EL (cell line): ENCODE data around the gene PPP1R2C.

ENCODE experiments used
- DNase-seq: peaks from one replicate; pipeline ENCODE4 v3.0.0-alpha.2; 2016

The PPP1R2C gene

DNA sequence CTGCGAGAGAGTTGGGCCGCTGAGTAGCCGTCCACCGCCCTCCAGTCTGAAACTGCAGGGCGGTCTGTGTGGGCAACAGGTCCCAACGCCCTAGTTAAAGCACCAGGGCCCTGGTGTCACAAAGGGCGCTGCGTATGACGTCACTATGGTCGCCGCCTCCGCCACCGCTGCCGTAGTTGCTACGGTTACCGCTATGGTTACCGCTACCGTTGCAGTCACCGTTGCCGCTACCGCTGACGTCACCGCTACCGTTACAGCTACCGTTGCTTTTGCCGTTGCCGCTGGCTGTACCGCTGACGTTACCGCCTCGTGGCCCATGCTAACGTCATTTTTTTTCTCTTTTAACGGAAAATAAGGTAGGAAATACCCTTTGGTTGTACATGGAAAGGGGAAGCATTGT, at the start of gene PPP1R2C:
Gene PPP1R2C, minus strand, starts transcription at position 68 of the 400 bp plus-strand sequence. CDS start 84 bp downstream, outside the sequence.
- no peak for DNase-seq

DNA sequence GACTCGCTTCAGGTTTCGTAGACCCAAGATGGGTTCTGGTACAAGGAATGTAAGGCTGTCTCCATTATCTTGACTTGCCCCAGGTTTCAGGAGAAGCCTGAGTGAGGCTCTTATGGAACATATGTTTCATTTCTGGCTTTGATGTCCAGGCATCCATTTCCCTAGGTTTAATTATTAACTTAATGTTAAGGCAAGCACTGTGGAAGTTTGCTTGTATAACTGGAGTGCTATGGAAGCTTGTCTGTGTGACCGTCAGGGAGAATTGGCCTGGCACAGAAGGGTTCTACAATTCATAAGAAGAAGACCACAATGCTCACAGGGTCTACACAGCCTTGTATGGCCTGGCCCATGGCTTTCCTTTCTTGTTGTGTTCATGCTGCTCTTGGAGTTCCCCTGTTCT, 47.2 kb upstream of the PPP1R2C start:
- DNase-seq, result no peak

DNA sequence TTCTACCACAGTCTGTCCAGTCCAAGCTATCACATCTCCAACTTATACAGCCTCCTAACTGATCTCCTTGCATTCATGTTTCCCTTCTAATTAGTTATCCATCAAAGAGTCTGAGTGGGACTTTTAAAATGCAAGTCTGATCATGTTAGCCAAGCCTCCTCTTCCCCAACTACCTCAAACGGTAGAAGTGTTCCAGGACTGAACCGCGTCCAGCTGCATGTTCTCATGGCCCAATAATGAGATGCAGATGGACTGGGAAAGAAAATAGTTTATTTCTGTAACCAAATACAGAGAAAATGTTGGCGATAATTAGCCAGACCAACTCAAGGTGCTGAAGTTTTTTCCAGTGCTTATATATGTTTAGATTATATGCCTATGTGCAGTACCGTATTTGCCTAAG, 46.6 kb upstream of the PPP1R2C start:
- DNase-seq, result no peak

DNA sequence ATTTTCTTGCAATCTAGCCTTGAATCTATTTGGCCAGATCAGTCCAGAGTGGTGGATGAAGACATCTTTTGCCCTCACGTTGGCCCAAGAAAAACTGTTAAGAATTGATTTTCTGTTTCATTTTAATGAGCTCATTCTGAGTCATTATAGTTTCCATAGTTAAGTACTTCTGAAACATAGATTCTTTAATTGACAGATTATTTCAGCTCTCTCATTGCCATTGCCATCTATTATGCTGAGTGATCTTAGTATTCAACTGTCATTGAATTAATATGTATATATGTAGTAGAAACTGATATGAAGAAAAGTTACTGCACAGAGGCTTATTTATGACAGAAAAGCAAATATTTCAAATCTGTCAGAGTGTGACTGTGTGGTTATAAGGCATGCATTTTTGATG, 45.5 kb upstream of the PPP1R2C start:
- DNase-seq, result no peak

DNA sequence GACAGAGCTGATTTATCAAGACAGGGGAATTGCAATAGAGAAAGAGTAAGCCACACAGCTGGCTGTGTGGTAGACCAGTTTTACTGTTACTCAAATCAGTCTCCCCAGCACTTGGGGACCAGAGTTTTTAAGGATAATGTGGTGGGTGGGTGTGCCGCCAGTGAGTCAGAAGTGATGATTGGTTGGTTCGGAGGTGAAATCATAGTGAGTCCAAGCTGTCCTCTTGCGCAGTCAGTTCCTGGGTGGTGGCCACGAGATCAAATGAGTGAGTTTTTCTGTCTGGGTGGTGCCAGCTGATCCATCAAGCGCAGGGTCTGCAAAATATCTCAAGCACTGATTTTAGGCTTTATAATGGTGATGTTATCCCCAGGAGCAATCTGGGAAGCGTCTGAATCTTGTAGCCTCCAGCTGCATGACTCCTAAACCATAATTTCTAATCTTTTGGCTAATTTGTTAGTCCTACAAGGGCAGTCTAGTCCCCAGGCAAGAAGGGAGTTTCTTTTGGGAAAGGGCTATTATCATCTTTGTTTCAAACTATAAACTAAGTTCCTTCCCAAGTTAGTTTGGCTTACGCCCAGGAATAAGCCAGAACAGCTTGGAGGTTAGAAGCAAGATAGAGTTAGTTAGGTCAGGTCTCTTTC, 44.0 kb upstream of the PPP1R2C start:
- no peak for DNase-seq

DNA sequence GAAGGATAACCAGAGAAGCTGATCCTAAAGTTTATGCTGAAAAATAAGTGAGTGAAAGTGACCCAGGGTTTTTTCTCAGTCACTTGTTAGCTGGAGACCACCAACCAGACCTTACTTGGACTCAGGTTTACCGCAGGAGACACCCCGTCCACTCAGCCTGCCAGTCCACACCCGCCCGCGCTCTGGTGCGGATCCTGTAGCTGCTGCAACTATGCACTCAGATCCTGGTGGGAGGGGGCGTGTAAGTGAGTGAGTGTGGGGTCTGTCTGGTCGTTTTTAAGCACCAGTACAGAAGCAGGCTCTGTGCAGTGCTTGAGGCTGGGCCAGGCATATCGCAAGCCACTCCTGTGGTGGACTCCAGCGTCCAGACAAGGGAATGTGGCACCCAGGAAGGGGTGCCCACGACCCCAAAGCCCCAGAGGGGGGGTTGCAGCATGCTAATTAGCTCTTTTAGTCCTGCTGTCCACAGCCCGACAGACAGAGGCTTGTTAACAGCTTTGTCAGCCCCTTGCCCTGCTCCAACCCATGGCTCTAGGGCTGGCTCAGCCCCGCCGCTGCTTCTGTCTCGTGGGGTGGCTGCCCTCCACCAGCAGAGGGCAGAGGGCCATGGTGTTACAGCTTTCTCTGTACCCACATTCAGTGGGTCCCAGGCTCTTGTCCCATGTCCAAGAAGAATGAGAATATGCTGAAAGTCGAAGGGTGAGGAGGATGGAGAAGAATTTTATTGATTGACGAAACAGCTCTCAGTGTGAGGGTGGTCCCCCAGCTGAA, 40.4 kb upstream of the PPP1R2C start:
- DNase-seq, result no peak

DNA sequence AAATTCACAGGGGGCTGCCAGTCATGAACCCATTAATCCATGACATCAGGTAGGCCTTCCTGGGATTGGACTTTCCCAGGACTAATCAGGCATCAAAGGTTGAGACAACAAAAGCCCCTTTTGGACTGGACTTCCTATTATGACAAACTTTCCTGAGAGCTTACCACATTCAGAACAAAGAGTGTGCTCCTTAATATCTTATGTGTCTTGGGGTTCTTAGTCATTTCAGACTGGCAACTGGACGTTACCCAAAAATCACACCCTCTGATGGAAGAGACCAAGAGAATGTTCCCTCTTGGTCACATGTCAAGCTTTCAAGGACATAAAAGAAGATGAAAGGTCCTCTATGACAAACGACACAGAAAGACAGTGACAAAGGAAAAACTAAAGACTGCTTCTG, 31.6 kb upstream of the PPP1R2C start:
- DNase-seq, result no peak

DNA sequence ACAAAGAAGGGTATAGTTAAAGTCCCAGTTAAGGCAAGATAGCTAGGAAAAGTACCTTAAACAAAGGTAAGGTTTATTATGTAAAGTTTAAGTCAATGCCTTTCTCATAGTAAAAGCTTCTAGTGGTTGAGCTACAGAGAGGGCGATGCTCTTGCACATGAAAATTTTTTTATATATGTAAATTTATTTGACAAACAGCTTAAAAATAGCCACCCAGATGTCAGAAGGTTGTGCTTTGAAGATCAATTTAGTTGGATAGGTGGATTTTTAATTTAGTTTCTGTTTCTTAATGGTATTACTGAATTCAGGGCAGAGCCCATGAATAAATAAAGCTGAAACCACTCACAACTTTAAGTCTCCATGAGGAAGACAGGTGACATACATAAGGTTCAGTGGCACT, 29.4 kb upstream of the PPP1R2C start:
- no peak for DNase-seq

DNA sequence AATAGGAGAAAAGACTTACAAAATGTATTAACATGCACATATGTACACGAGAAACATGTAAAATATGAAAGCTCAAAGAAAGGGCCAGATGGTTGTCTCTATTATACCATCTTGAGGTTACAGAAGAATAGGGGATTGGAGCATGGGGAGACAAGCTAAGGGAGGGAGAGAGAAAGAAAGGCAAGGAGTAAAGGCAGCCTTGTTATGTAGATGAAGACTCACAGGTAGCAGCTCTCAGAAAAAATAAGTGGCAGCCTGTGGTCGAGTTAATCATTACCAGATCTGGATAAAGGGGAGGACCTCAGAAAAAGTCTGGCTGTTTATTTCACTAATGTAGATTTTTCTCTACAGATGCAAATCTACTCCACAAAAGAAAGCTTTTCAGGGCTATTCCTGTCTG, 26.6 kb upstream of the PPP1R2C start:
- DNase-seq, result no peak

DNA sequence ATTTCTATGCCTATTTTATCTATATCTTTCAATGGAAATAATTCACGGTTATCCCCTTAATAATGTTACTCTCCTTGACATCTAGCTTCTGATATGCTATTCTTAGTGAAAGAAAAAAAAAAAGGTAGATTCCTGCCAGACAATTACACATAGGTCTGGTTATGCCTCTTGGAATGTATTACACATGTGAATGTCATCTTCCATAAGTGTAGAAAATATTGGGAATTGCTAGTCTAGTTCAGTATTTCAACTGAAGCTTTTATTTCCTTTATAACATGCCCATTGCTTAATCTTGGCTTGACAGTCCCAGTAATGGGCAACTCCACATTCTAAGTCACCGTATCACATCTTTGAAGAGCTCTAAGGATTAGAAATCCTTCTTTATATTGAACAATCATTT, 25.4 kb upstream of the PPP1R2C start:
- DNase-seq, result peak; percentile 43

DNA sequence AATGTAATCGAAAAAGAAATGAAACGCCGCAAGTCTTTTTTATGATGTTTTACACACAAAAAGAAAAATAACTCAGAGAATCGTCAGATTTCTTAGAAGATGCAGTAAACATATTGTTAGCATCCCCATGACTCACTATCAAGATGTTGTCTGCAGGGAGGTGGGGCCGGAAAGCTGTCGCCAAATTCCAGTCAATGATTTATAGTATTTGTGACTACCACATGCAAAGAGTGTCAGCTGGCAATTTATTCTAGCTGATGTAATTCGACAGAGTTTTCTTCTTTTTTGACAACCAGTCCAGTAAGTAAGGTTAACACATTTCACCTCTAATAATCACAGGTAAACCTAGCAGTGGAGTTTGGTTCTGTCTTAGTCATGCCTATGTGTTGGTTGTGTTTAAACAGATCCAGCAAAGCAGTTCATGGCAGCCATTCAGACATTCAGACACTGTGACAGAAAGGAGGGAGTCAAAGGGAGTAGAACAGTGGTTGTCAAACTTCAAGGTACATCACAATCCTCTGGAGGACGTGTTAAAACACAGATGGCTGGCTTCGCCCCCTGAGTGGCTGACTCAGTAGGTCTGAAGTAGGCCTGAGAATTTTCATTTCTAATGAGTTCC, 19.8 kb upstream of the PPP1R2C start:
- DNase-seq, result peak; percentile 25

DNA sequence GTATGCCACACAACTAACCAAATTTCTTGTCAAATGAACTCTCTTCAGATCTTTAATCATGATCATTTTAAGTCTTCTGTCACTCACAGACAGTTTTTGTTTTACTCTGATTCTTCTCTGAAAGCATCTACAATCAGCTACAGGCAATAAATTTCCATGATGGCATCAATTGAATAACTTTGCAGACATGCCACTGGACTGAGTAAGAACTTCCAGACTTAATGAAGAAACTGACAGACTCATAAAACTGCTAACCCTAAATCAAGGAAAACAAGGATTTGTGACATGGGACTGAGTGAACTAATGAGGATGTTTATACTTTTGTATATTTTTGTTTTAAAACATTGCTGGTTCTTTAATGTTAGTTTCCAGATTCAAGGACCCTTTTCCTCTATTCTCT, 5.5 kb upstream of the PPP1R2C start:
- DNase-seq, result peak; percentile 9

DNA sequence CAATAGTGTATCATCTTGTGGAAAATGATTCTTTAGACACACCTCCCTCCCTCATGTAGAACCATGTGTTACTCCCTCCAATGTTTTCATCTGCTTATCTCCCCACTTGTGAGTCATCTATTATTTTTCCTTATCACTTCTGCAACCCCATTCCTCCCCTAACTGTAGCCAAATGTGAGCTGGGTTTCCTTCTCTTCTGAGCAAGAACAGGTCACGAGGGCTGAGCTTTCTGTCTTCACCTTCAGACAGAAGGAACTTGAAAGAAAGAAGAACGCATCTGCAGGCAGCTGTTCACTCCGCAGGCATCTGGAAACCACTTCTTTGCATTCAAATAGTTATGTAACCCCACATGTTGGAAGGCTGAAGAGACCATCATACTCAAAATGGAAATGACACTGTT, 1.8 kb downstream of the PPP1R2C start:
- no peak for DNase-seq

DNA sequence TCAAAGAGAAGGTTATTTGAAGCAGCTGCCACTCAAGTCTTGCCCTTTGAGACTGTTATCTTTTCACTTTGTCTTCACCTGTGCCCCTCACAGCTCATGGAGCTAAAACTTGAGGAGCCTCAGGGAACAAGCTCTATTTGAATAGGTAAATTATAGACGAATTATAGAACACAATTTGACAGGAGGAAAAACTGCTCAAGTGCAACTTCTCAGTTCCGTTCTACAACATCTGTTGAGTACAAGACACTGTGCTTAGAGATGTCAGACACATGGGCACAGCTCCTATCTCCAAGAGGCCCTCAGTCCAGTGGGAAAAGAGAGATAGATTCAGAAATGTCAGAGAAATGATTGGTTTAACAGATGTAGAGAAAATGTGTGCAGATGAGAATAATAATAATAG, 5.1 kb downstream of the PPP1R2C start:
- DNase-seq, result no peak

DNA sequence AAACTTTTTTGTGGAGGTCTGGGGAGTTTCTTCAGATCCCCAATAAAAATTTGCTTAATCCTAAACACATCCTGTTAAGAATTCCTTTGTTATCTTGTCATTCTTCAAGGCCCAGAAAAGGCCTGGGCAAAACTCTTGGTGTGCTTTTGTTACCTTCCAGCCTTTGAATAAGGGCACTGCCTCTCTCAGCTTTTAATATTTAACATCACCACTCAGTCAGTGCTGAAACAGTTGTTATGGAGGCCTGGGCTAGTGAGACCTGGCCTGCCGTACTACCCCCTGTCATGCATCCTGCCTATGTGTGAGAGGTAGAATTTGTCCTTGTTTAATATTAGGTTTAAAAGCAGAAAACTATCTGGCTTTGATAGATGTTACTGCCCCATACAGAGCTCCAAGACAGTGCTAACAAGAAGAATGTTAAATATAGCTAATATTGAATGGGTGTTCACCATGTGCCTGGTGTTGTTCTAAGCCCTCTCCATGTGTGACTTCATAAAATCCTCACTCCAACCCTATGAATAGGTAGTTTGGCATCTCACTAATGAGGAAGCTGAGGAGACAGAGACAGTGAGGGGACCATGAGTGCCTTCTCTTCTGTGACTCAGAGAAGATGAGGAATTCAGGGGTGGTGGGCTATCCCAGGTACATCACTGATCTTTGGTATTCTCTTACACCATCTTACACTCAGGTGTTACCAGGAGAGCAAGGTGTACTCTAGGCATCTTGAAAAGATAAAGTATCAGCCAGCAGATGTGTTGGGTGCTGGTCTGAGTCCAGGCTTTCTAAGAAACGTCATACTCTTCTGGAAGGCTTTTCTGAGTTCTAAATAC, 6.2 kb downstream of the PPP1R2C start:
- DNase-seq, result peak; percentile 49

DNA sequence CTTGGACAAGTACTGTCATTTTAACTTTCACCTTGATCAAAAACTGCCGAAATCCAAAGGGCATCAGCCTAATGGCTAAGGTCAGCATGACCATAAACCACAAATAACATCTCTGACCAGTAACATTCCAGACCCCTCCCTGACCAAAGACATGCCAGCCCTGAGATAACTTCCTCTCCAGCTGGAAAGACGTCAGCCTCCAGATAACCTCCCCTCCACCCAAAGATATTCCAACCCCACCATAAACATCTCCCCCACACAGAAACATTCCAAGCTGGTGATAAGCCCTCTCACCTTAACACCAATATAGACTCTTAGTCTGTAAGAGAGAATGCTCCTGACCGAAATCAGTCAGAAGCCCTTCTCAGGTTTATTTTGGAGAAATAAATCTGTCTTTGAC, 7.4 kb downstream of the PPP1R2C start:
- DNase-seq, result peak; percentile 25

DNA sequence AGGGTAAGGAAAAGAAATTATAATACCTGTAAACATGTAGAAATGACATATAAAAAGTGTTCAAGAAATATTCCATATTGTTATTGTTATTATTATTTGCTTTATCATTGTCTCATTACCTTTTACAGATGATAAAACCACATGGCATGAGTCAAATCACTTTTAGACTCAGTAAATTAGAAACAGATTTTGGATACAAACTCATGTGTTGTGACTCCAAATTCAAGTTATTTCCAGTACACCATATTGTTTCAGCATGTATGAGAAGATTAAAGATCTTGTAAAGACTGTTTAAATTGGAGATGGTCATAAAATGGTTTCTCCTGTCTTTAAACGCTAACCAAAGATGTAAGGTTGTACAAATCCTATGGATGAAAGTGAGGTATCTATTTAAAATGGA, 18.1 kb downstream of the PPP1R2C start:
- no peak for DNase-seq

DNA sequence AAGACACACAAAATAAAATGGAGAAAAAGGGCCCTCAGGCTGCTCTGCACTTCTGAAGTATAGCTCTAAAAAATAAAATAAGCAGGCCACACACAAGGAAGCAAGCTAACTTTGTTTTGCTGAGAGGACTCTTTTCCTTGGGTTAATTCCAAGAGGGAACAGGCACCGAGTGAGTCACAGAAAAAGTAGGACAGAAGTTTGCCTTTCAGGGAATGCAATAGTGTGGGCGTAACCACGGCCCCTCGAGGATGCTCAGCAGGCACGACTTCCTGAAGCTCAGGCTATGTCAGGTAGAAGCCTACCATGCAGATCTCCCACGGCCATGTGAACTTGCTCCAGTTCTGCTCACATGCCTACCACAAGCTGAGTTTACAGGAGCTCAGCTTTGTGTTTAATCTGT, 22.1 kb downstream of the PPP1R2C start:
- peak; percentile 60 for DNase-seq

DNA sequence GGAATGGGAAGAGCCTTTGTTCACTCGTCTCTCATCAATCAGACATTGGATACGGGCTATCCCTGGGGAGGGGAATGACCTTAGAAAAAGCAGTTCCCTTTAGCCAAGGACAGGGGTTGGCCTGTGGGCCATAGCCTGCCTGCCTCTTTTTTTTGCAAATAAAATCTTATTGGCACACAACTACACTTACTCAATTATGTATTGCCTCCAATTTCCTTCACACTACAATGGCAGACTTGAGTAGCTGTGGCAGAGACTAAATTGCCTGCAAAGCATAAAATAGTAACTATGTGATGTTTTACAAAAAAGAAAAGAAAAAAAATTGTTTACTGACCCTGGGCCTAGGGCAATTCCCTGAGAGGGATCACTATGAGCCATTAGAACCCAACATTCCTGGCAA, 23.4 kb downstream of the PPP1R2C start:
- DNase-seq, result no peak

DNA sequence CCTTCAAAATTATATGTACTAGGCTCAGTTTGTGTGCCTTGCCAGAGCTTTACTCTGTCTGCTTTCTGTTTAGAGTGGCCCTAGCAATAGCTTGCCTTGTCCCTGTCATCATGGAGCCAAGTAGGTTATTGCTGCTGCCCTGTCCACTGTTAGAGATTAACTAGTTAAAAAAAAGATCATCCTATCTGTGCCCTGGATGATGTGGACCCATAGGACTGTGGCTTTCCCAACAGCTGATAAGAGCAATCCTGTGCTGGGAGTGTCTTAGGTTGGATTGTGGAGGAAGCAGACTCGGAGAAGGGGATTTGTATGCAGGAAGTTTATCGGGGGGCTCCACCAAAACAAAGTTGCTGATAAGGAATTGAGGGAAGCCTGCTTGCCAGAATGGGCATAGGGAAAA, 23.8 kb downstream of the PPP1R2C start:
- DNase-seq, result no peak

DNA sequence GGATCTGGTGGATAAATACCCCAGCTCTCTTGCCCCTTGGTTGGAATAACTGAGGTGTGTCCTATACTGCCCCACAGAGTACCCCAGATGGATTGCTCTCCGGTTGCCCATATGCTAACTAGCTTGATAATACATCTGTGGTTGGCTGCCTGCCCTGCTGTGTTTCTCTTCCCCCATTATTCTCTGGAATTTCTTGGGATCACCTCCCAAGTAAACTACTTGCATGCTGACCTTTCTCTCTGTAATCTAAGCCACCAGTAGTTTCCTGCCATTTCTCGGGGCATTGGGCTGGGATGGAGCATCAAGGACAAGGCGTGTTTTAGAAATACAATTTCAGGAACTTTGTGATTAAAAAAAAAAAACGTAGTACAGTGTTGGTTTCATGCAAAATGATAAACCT, 25.2 kb downstream of the PPP1R2C start:
- DNase-seq, result no peak

DNA sequence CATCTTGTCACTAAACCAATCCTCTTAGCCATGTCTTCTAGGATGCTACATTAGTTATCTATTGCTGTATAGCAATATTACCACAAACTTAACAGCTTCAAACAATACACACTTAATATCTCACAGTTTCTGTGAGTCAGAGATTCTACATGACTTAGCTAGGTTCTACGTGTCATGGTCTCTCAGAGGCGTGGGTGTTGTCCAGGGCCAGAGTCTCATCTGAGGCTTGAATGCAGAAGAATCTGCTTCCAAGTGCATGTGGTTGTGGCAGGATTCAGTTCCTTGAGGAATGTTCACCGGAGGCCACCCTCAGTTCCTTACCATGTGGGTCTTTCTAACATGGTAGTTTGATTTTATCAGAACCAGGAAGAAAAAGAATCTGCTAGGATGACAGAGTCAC, 26.4 kb downstream of the PPP1R2C start:
- no peak for DNase-seq

DNA sequence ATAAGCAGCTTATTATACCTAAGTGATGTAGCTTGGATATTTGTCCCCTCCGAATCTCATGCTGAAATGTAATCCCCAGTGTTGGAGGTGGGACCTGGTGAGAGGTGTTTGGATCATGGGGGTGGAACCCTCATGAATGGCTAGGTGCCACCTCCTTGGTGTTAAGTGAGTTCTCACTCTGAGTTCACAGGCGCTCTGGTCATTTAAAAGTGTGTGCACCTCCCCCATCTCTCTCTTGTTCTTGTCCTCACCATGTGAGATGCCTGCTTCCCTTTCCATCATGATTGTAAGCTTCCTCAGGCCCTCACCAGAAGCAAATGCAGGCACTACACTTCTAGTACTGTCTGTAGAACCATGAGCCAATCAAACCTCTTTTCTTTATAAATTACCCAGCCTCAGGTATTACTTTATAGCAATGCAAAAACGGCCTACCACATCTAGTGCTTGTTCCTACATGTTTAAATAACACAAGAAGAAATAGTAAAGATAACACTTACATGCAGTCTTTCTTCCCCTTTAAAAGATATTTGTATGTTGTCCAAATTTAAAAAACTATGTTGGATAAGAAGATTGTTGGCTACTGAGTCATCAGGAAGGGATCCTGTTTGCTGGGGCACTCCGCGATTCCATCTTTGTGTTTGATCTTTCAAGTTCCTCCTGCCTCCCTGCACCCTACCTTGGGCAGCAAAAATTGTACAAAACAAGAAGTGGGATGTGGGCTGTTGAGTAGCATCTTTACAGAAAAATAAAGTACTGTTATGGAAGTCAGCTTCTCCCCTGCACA, 29.7 kb downstream of the PPP1R2C start:
- DNase-seq, result peak; percentile 41
